GM23248 (cell line): ENCODE measurements around the gene PTPRT. TPM values are rescaled to one million over a fixed set of nuclear protein-coding genes. Genes with fewer than 3 reads are reported as not detected.

Experiments
- DNase-seq: peaks from one replicate; pipeline ENCODE4 v3.0.0-alpha.2; 2015
- H2AFZ ChIP-seq: fragments of 200-600 bp; sonication (generic); 2 replicates; pipeline ENCODE4 v1.6.1; 2016; ENCODE audit warnings: antibody characterized with exemption
- H3F3A ChIP-seq: fragments of 200-600 bp; sonication (generic); 2 replicates; pipeline ENCODE4 v1.6.1; 2016; ENCODE audit warnings: mild to moderate bottlenecking, antibody characterized with exemption, mixed run types; ENCODE audit not compliant: insufficient read depth
- H3K27ac ChIP-seq: fragments of 200-600 bp; sonication (generic); 2 replicates; pipeline ENCODE4 v1.5.1; 2016; ENCODE audit warnings: mild to moderate bottlenecking
- H3K27me3 ChIP-seq: fragments of 200-600 bp; sonication (generic); replicated peaks from 2 replicates; pipeline ENCODE4 v1.6.1; 2016; ENCODE audit warnings: mild to moderate bottlenecking; ENCODE audit not compliant: insufficient read depth
- H3K36me3 ChIP-seq: fragments of 200-600 bp; sonication (generic); 2 replicates; pipeline ENCODE4 v1.6.1; 2016; ENCODE audit warnings: low read depth, mild to moderate bottlenecking
- H3K4me1 ChIP-seq: fragments of 200-600 bp; sonication (generic); 2 replicates; pipeline ENCODE4 v1.6.1; 2016; ENCODE audit warnings: mild to moderate bottlenecking; ENCODE audit not compliant: insufficient read depth
- H3K4me2 ChIP-seq: fragments of 200-600 bp; sonication (generic); one replicate; pipeline ENCODE4 v1.6.1; 2016; ENCODE audit warnings: mild to moderate bottlenecking; ENCODE audit not compliant: unreplicated experiment
- H3K4me3 ChIP-seq: fragments of 200-600 bp; sonication (generic); 2 replicates; pipeline ENCODE4 v1.5.1; 2016; ENCODE audit warnings: mild to moderate bottlenecking
- H3K79me2 ChIP-seq: fragments of 200-600 bp; sonication (generic); 2 replicates; pipeline ENCODE4 v1.6.1; 2016; ENCODE audit warnings: mild to moderate bottlenecking; ENCODE audit not compliant: insufficient read depth
- H3K9ac ChIP-seq: fragments of 200-600 bp; sonication (generic); 2 replicates; pipeline ENCODE4 v1.6.1; 2016; ENCODE audit warnings: mild to moderate bottlenecking
- H3K9me2 ChIP-seq: fragments of 200-600 bp; sonication (generic); 2 replicates; pipeline ENCODE4 v1.6.1; 2016; ENCODE audit warnings: mixed run types, mild to moderate bottlenecking, moderate library complexity; ENCODE audit not compliant: insufficient read depth
- H3K9me3 ChIP-seq: fragments of 200-600 bp; sonication (generic); one replicate; pipeline ENCODE4 v1.6.1; 2017; ENCODE audit warnings: low read depth
- H4K20me1 ChIP-seq: fragments of 200-600 bp; sonication (generic); 2 replicates; pipeline ENCODE4 v1.6.0; 2016; ENCODE audit not compliant: insufficient read depth
- EZH2 ChIP-seq: fragments of 200-600 bp; sonication (generic); IDR thresholded peaks from 2 replicates; pipeline ENCODE4 v1.6.1; 2018; ENCODE audit warnings: antibody characterized with exemption, mild to moderate bottlenecking; ENCODE audit not compliant: insufficient read depth, poor library complexity, severe bottlenecking
- EZH2phosphoT487 ChIP-seq: fragments of 200-600 bp; sonication (generic); IDR thresholded peaks from 2 replicates; pipeline ENCODE4 v1.6.1; 2018; ENCODE audit warnings: antibody characterized with exemption, moderate library complexity, mild to moderate bottlenecking, low read depth; ENCODE audit not compliant: insufficient read depth
- WGBS, 2 experiments: methylation state at CpG; one replicate each; pipeline ENCODE4 v1.1.6; 2015 to 2017; ENCODE audit warnings: low lambda C conversion rate in 2 of 2, low coverage in 1 of 2; ENCODE audit errors: missing lambda C conversion rate in 2 of 2; 5-methylcytosine and 5-hydroxymethylcytosine counted together
- in situ Hi-C: fragments of 300-500 bp; cut with MboI; formaldehyde crosslinking; loops from 2 replicates; pipeline ENCODE4 v1.15.0; 2020
- polyA plus RNA-seq: library from polyadenylated mRNA; unstranded; fragments of >200 nt; fragmentation: Nextera tagmentation; extraction: Ambion mirVana; gene quantifications from 2 replicates; pipeline ENCODE4 v1.2.1, GENCODE V29; 2016
- total RNA-seq: library from RNA; depleted of rRNA; stranded (reverse); fragments of >200 nt; shearing (Covaris generic); gene quantifications from 2 replicates; pipeline ENCODE4 v1.2.3, GENCODE V29; 2014

PTPRT gene
- total and polyA plus RNA-seq, 2 experiments from 2014 or later = not detected

GRCh38 chr20:43209831-43210230 is 20.1 kb upstream of the PTPRT start:
- Histone ChIP-seq H3K27ac (no peak overlapping the region), H3K4me3 (no peak overlapping the region), H3K9ac (no peak overlapping the region), H3K9me3 (no peaks in the 10 kb centered on the region), H3F3A (no peaks in the 10 kb centered on the region), H3K36me3 (no peaks in the 10 kb centered on the region), H4K20me1 (no peaks in the 10 kb centered on the region), H3K79me2 (no peaks in the 10 kb centered on the region), H3K27me3 (no peaks in the 10 kb centered on the region), H3K4me1 (no peaks in the 10 kb centered on the region), H2AFZ (no peak overlapping the region), H3K9me2 (no peaks in the 10 kb centered on the region), H3K4me2 (no peak overlapping the region)
- DNase-seq = no peak
- 26 to 35% methylated on average over 2 of the region's 2 CpGs for WGBS, 2 experiments
- TF ChIP-seq EZH2phosphoT487 (no peak), EZH2 (no peak)
- in situ Hi-C loops = no loop called here

- H3K36me3 ChIP-seq = no peaks in the 10 kb centered on the region
- TF ChIP-seq EZH2phosphoT487 = no peak
- no peak for TF ChIP-seq EZH2
- H3K27ac ChIP-seq = no peak overlapping the region
- no peak overlapping the region for H3K4me2 ChIP-seq
- no peak overlapping the region for H2AFZ ChIP-seq
- H4K20me1 ChIP-seq = no peaks in the 10 kb centered on the region
- no peaks in the 10 kb centered on the region for H3K79me2 ChIP-seq
- no peaks in the 10 kb centered on the region for H3K4me1 ChIP-seq
- H3K27me3 ChIP-seq = no peaks in the 10 kb centered on the region
- H3K9me2 ChIP-seq = no peaks in the 10 kb centered on the region
- in situ Hi-C loops = no loop called here
- no peaks in the 10 kb centered on the region for H3K9me3 ChIP-seq
- H3F3A ChIP-seq = no peaks in the 10 kb centered on the region
- no peak for DNase-seq
- WGBS, 2 experiments = 52 to 55% methylated on average over 4 of the region's 4 CpGs
- no peak overlapping the region for H3K9ac ChIP-seq
- H3K4me3 ChIP-seq = no peak overlapping the region
Measured at GRCh38 chr20:43205699-43206098, 16.0 kb upstream of the PTPRT start.

- no peaks in the 10 kb centered on the region for H3K36me3 ChIP-seq
- no peaks in the 10 kb centered on the region for H3K9me2 ChIP-seq
- H3F3A ChIP-seq = no peaks in the 10 kb centered on the region
- DNase-seq = no peak
- no peaks in the 10 kb centered on the region for H3K9me3 ChIP-seq
- no peak overlapping the region for H3K4me2 ChIP-seq
- no peaks in the 10 kb centered on the region for H3K27me3 ChIP-seq
- H3K9ac ChIP-seq = no peak overlapping the region
- in situ Hi-C loops = no loop called here
- no peaks in the 10 kb centered on the region for H4K20me1 ChIP-seq
- H3K4me1 ChIP-seq = no peaks in the 10 kb centered on the region
- no peak overlapping the region for H3K4me3 ChIP-seq
- H3K79me2 ChIP-seq = no peaks in the 10 kb centered on the region
- 55 to 58% methylated on average over 6 of the region's 6 CpGs for WGBS, 2 experiments
- H2AFZ ChIP-seq = no peak overlapping the region
- no peak overlapping the region for H3K27ac ChIP-seq
- no peak for TF ChIP-seq EZH2
- TF ChIP-seq EZH2phosphoT487 = no peak
Measured at GRCh38 chr20:43202100-43202499, 12.4 kb upstream of the PTPRT start.

- no peaks in the 10 kb centered on the region for H3F3A ChIP-seq
- H3K9me3 ChIP-seq = no peaks in the 10 kb centered on the region
- no peak overlapping the region for H3K4me2 ChIP-seq
- no peaks in the 10 kb centered on the region for H3K79me2 ChIP-seq
- H3K9ac ChIP-seq = no peak overlapping the region
- no peaks in the 10 kb centered on the region for H4K20me1 ChIP-seq
- no peaks in the 10 kb centered on the region for H3K36me3 ChIP-seq
- H3K9me2 ChIP-seq = no peaks in the 10 kb centered on the region
- TF ChIP-seq EZH2phosphoT487 (no peak), EZH2 (no peak)
- no peak overlapping the region for H2AFZ ChIP-seq
- no peaks in the 10 kb centered on the region for H3K4me1 ChIP-seq
- H3K27ac ChIP-seq = no peak overlapping the region
- no peak overlapping the region for H3K4me3 ChIP-seq
- in situ Hi-C loops = no loop called here
- WGBS, 2 experiments = 30 to 36% methylated on average over 4 of the region's 4 CpGs
- no peak for DNase-seq
- no peaks in the 10 kb centered on the region for H3K27me3 ChIP-seq
Measured at GRCh38 chr20:43198607-43199006, 8.9 kb upstream of the PTPRT start.

GRCh38 chr20:43196243-43196642 is 6.5 kb upstream of the PTPRT start:
- TF ChIP-seq EZH2phosphoT487 = no peak
- in situ Hi-C loops = no loop called here
- 51 to 65% methylated on average over 3 of the region's 3 CpGs for WGBS, 2 experiments

More at GRCh38 chr20:43196243-43196642, 6.5 kb upstream of the PTPRT start:
- H3K27ac ChIP-seq = no peak overlapping the region
- no peaks in the 10 kb centered on the region for H3K9me3 ChIP-seq
- DNase-seq = no peak
- H3K4me2 ChIP-seq = no peak overlapping the region
- H4K20me1 ChIP-seq = no peaks in the 10 kb centered on the region
- no peaks in the 10 kb centered on the region for H3K4me1 ChIP-seq
- no peaks in the 10 kb centered on the region for H3K79me2 ChIP-seq
- no peaks in the 10 kb centered on the region for H3K36me3 ChIP-seq
- H3K9ac ChIP-seq = no peak overlapping the region
- no peak overlapping the region for H2AFZ ChIP-seq
- H3K27me3 ChIP-seq = peaks cover 4% of the 10 kb centered on the region; the same call in 1 of the 2 replicates
- H3K9me2 ChIP-seq = no peaks in the 10 kb centered on the region
- no peaks in the 10 kb centered on the region for H3F3A ChIP-seq
- H3K4me3 ChIP-seq = no peak overlapping the region
